Activated CD4-positive, alpha-beta T cell treated with anti-CD3 and anti-CD28 coated beads, Interleukin-2, amount 50 U/mL, for 1 hour (primary cell): Measurements from ENCODE around the gene WWOX.

Experiments
- DNase-seq: peaks from one replicate; pipeline ENCODE4 v3.0.0-alpha.2; 2020

WWOX gene

GRCh38 chr16:78106686-78107085, 7.2 kb downstream of the WWOX start:
- DNase-seq, result no peak

- DNase-seq, result no peak
Observed at GRCh38 chr16:78108451-78108850, 9.0 kb downstream of the WWOX start.

- no peak for DNase-seq
Observed at GRCh38 chr16:78113258-78113657, 13.8 kb downstream of the WWOX start.

- no peak for DNase-seq
Observed at GRCh38 chr16:78115659-78116058, 16.2 kb downstream of the WWOX start.

GRCh38 chr16:78116946-78117345, 17.5 kb downstream of the WWOX start:
- DNase-seq, result no peak

- DNase-seq, result no peak
Observed at GRCh38 chr16:78117391-78117790, 17.9 kb downstream of the WWOX start.

GRCh38 chr16:78118469-78119025, 19.1 kb downstream of the WWOX start:
- no peak for DNase-seq

GRCh38 chr16:78122774-78123315, 23.4 kb downstream of the WWOX start:
- no peak for DNase-seq

GRCh38 chr16:78125112-78125844, 25.8 kb downstream of the WWOX start:
- DNase-seq, result no peak

- no peak for DNase-seq
Observed at GRCh38 chr16:78126662-78127061, 27.2 kb downstream of the WWOX start.

- DNase-seq, result no peak
Observed at GRCh38 chr16:78127130-78127529, 27.7 kb downstream of the WWOX start.

GRCh38 chr16:78128913-78129312, 29.5 kb downstream of the WWOX start:
- DNase-seq, result no peak

GRCh38 chr16:78129349-78129748, 29.9 kb downstream of the WWOX start:
- no peak for DNase-seq

GRCh38 chr16:78130083-78130608, 30.7 kb downstream of the WWOX start:
- no peak for DNase-seq

- DNase-seq, result no peak
Observed at GRCh38 chr16:78130950-78131349, 31.5 kb downstream of the WWOX start.

- DNase-seq, result no peak
Observed at GRCh38 chr16:78133919-78134318, 34.5 kb downstream of the WWOX start.

GRCh38 chr16:78134944-78135619, 35.6 kb downstream of the WWOX start:
- DNase-seq, result no peak

GRCh38 chr16:78137179-78137578, 37.7 kb downstream of the WWOX start:
- DNase-seq, result no peak

- no peak for DNase-seq
Observed at GRCh38 chr16:78137782-78138616, 38.5 kb downstream of the WWOX start.

GRCh38 chr16:78140818-78141466, 41.5 kb downstream of the WWOX start:
- DNase-seq, result no peak

GRCh38 chr16:78142788-78143187, 43.3 kb downstream of the WWOX start:
- DNase-seq, result no peak

- no peak for DNase-seq
Observed at GRCh38 chr16:78146807-78147206, 47.4 kb downstream of the WWOX start.
